ENCODE results near the gene SETD6.

GRCh38 chr16:58507195-58507962 is 7.9 kb upstream of the SETD6 start:
- no peak for TF ChIP-seq POLR2A (IDR thresholded peaks at IDR 0.05)
- TF ChIP-seq, protein P1, sequence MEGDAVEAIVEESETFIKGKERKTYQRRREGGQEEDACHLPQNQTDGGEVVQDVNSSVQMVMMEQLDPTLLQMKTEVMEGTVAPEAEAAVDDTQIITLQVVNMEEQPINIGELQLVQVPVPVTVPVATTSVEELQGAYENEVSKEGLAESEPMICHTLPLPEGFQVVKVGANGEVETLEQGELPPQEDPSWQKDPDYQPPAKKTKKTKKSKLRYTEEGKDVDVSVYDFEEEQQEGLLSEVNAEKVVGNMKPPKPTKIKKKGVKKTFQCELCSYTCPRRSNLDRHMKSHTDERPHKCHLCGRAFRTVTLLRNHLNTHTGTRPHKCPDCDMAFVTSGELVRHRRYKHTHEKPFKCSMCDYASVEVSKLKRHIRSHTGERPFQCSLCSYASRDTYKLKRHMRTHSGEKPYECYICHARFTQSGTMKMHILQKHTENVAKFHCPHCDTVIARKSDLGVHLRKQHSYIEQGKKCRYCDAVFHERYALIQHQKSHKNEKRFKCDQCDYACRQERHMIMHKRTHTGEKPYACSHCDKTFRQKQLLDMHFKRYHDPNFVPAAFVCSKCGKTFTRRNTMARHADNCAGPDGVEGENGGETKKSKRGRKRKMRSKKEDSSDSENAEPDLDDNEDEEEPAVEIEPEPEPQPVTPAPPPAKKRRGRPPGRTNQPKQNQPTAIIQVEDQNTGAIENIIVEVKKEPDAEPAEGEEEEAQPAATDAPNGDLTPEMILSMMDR (IDR thresholded peaks at IDR 0.05), result no peak

Data from esophagus squamous epithelium (tissue), 4 donors.